ENCODE results near the gene RASD2.
"Not testable (repeated sequence)": the region's sequence is repeated elsewhere in the genome, so short reads cannot be mapped to it uniquely, and the experiment has no call there.

RASD2 gene

GRCh38 chr22:35540595-35541253, at the start of gene RASD2:
Gene RASD2 (plus strand): TSS chr22:35540831. CDS start chr22:35546810, 5,979 bp downstream.
- no peak for FAIRE-seq

- not testable (repeated sequence) for FAIRE-seq
Observed at GRCh38 chr22:35491061-35491907, 49.3 kb upstream of the RASD2 start.

- FAIRE-seq: no peak
Observed at GRCh38 chr22:35491908-35492380, 48.7 kb upstream of the RASD2 start.

DNA sequence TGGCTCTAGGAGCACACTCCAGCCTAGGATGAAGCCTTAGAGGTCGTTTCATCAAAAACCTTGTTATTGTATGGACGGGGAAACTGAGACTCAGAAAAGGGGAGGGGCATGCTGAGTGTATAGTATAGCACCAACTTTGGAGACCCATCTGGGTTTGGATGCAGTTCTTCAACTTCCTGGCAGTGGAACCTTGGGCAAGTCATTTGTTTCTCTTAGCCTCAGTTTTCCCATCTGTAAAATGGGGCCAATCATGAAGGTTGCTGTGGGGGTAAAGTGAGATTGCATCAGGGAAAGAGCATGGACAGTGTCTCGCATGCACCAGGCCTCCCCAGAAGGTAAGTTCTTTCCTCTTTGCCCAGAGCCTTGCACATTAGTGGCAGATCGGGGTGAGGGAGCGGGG, 47.6 kb upstream of the RASD2 start:
- no peak for FAIRE-seq

GRCh38 chr22:35495711-35496110, 44.9 kb upstream of the RASD2 start:
- FAIRE-seq: not testable (repeated sequence)

GRCh38 chr22:35496768-35497312, 43.8 kb upstream of the RASD2 start:
- no peak for FAIRE-seq

- no peak for FAIRE-seq
Observed at GRCh38 chr22:35498026-35498800, 42.4 kb upstream of the RASD2 start.

DNA sequence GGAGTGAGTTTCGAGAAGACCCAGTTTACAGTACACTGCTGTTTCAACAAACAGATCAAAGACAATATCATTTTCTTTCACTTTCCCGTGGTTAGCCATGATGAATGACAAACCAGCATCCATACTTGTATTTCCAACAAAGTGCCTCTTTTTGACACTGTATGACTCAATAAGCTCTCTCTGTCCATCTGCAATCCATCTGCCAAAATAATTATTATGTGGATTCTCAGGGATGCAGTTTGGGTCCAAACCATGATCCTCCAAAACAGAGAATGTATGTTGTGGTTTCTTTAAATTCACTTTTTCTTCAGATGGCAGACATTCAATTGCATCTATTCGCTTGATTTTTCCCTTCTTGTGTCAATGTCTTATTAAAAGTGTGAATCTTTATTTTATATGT, 37.8 kb upstream of the RASD2 start:
- no peak for FAIRE-seq

DNA sequence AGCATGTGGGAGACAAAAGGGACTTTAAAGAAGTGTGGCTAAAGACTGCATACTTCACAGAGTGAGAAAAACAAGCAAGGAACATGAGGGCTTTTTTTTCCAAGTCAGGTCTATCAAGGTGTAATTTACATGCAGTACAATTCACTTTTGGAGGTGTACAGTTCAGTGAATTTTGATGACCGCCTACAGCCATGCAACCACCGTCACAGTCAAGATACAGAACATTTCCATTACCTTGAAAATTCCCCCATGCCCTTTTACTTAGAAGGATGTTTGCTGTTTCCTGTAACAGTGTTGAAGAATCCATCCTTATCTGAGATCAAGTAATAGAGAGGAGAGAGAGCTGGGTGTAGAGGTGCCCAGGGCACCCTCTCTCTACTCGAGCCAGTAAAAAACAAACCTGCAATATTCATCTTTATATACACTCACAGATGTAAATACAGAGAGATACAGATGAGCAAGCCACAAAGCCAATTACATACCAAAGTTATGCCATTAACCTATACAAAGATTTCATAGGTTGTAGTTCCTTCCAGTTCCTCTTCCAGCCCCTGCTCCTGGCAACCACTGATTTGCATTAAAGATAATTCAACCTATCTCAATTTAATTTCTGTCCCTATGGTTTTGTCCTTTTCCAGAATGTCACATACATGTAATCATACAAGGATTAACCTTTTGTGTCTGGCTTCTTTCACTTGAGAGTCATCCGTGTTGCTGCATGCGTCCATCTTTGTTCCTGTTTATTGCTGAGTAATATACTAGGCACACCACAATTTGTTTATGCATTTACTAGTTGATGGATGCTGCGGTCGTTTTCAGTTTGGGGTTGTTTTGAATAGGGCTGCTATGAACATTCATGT, 35.0 kb upstream of the RASD2 start:
- FAIRE-seq: no peak

DNA sequence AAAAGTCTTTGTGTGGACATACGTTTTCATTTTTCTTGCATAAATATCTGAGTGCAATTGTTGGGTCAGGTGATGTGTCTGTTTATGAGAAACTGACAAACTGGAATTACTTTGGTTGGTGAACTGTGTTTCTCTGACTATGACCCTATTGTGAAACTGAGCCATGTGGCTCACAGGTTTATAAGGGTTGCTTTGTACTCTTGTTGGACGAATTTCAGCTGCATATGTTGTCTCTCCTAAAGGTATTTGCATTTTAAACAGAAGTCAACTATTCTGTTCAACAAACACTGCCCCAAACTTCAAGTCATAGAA, 34.4 kb upstream of the RASD2 start:
- FAIRE-seq: no peak

- FAIRE-seq: not testable (repeated sequence)
Observed at GRCh38 chr22:35507851-35508250, 32.8 kb upstream of the RASD2 start.

GRCh38 chr22:35509451-35509850, 31.2 kb upstream of the RASD2 start:
- no peak for FAIRE-seq

DNA sequence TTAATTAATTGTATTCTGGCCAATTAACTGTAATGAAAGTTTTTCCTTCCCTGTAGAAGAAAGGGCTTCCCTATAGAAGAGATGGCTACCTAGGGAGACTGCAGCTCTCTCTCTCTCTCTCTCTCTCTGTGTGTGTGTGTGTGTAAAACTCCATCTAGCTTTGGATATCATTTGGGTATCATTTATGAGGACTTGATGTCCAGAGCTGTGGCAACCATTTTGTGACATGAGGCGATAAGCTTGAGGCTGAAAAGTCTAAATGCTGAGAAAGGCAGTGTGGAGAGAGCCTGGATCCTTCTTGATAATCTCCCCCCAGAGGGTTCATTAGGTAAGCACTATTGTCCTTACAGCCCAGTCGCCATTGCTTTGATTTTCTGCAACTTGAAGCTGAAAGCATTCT, 30.7 kb upstream of the RASD2 start:
- no peak for FAIRE-seq

DNA sequence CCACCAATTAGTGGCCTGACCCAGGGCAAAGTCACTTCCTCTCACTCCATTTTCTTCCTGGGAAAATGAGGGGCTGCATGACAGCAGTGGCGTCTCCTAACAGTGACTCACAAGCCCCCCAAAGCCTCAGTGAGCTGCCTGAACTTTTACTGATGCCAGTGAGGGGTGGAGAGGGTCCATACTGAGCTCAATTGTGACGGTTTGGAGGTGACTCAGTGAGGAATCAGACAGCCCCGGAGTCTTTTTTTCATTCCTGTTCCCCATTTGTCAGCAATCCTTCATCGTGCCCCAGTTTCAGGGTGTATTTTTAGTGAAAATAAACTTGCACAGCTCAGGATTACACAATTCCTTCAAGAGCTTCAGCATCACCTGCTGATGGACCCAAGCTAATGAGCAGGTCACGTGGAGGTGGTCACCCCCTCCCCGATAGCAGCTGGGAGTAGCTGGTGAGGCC, 30.1 kb upstream of the RASD2 start:
- no peak for FAIRE-seq

DNA sequence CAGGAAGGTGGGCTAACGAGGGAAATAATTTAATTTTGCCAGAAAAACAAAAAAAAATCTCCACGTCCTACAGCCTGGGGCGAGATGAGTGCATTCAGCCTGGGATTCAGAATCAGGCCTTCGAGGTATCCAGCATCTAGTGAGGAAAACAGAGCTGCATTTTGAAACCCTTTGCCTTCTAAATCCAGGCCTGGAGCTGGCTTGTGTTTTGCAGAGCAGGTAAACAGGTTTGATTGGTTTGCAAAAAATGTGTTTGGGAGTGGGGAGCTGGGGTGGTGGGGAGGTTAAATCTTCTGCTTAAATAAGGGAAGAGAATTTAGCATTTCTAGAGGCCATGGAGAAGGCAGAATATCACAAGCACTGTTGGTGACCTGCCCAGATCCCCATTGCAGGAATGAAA, 29.7 kb upstream of the RASD2 start:
- no peak for FAIRE-seq

DNA sequence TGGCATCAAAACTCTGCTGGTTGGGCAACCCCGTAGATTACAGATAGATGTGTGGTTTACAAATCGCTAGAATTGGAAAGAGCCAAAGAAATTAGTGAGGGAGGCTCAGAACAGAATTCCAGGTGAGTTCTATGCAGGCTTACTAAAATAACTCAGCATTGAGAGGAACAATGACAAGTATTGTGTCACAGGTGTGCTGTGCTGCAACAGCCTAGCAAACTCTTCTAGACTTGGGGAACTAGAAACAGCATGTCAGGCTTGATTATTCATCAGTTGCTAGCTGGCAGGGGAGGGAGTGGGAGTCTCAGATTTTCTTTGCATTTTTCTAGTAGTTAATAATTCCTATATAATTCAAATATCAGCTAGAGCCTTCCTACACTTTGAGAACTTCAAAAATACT, 26.3 kb upstream of the RASD2 start:
- FAIRE-seq: no peak

- not testable (repeated sequence) for FAIRE-seq
Observed at GRCh38 chr22:35515952-35516351, 24.7 kb upstream of the RASD2 start.

DNA sequence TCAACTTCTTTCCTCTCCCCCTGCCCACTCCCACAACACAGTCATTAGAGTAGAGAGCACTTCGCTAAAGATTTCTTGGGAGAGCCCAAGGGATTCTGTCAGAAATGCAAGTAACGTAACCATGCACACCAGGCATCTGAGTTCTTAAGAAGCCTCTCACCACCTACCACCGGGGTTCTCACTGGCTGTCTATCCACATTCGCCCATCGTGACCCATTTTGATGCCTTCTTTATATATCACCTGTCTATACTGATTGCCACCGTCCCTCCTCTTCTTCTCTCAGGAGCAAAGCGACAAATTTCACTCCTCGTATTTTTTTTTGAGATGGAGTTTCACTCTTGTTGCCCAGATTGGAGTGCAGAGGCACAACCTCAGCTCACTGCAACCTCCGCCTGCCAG, 23.9 kb upstream of the RASD2 start:
- no peak for FAIRE-seq

DNA sequence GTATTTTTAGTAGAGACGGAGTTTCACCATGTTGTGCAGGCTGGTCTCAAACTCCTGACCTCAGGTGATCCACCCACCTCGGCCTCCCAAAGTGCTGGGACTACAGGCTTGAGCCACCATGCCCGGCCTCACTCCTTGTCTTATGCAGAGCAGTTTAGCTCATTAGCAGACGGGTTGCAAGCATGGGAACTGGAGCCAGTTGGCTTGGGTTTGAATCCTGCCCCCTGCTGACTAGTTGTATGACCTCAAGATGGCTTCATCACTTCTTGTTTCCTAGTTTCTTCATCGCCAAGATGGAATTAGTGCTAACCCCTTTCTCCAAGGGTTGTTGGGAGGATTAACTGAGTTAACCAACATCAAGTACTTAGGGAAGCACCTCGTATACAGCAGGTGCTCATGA, 23.4 kb upstream of the RASD2 start:
- no peak for FAIRE-seq

GRCh38 chr22:35517769-35518530, 22.7 kb upstream of the RASD2 start:
- no peak for FAIRE-seq

- FAIRE-seq: no peak
Observed at GRCh38 chr22:35518811-35519210, 21.8 kb upstream of the RASD2 start.

All from TTC549 (cell line).